ENCODE measurements around the gene AMN1. TPM values are rescaled to one million over a fixed set of nuclear protein-coding genes. Genes with fewer than 3 reads are reported as not detected.
"Not testable (repeated sequence)": the region's sequence is repeated elsewhere in the genome, so short reads cannot be mapped to it uniquely, and the experiment has no call there.

The AMN1 gene
- total RNA-seq, 1 donor from 2014 or later = 5.6 TPM

DNA sequence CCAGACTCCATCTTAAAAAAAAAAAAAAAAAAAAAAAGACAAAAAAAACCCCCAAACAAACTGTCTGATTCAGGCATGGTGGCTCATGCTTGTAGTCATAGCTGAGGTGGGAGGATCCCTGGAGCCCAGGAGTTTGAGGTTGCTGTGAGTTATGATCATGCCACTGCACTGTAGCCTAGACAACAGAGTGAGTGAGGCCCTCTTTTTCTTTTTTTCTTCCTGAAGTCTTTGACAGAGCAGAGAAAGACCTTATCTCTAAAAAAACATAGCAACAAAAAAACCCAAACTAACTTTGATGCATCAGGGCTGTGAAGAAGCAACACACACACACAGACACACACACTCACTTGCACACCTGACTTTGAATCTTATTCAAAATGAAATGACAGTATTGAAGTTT is 7.7 kb upstream of the AMN1 start:
- peaks cover 5% of the 10 kb centered on the region for H3K36me3 Mint-ChIP-seq (ENCODE audit: low read depth, unreplicated experiment)
- DNase-seq (ENCODE audit: low spot score) = no peak
- no peak overlapping the region for H3K27ac Mint-ChIP-seq (ENCODE audit: unreplicated experiment)
- H3K9me3 Mint-ChIP-seq (ENCODE audit: unreplicated experiment) = peaks cover 5% of the 10 kb centered on the region
- H3K4me3 Mint-ChIP-seq (ENCODE audit: unreplicated experiment) = no peak overlapping the region
- H3K27me3 Mint-ChIP-seq (ENCODE audit: unreplicated experiment) = peaks cover 3% of the 10 kb centered on the region
- H3K4me1 Mint-ChIP-seq (ENCODE audit: unreplicated experiment) = peaks cover 12% of the 10 kb centered on the region
- TF ChIP-seq, protein P1, sequence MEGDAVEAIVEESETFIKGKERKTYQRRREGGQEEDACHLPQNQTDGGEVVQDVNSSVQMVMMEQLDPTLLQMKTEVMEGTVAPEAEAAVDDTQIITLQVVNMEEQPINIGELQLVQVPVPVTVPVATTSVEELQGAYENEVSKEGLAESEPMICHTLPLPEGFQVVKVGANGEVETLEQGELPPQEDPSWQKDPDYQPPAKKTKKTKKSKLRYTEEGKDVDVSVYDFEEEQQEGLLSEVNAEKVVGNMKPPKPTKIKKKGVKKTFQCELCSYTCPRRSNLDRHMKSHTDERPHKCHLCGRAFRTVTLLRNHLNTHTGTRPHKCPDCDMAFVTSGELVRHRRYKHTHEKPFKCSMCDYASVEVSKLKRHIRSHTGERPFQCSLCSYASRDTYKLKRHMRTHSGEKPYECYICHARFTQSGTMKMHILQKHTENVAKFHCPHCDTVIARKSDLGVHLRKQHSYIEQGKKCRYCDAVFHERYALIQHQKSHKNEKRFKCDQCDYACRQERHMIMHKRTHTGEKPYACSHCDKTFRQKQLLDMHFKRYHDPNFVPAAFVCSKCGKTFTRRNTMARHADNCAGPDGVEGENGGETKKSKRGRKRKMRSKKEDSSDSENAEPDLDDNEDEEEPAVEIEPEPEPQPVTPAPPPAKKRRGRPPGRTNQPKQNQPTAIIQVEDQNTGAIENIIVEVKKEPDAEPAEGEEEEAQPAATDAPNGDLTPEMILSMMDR (IDR thresholded peaks at IDR 0.05; ENCODE audit: unreplicated experiment) = no peak

DNA sequence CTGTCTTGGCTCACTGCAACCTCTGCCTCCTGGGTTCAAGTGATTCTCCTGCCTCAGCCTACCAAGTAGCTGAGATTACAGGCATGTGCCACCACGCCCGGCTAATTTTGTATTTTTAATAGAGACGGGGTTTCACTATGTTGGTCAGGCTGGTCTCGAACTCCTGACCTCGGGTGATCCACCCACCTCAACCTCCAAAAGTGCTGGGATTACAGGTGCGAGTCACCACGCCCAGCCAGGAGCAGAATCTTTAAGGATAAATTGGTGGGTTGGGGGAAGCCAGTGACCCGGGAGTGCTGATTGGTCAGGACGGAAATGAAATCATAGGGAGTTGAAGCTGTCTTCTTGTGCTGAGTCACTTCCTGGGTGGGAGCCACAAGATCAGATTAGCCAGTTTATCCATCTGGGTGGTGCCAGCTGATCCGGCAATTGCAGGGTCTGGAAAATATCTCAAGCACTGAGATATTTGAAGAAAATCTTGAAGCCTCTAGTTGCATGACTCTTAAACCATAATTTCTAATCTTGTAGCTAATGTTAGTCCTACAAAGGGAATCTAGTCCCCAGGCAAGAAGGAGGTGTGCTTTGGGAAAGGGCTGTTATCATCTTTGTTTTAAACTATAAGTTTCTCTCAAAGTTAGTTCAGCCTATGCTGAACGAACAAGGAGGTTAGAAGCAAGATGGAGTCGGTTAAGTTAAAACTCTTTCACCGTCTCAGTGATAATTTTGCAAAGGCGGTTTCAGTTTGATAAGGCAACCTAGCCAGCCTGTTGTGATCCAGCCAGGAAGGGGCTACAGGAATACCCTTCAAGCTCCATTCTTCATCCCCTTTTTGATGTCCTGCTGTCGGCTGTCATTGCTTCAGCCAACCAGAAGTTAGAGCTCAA is 5.0 kb upstream of the AMN1 start:
- Mint-ChIP-seq H3K27ac (ENCODE audit: unreplicated experiment) (peak overlapping the region; percentile 84), H3K36me3 (ENCODE audit: low read depth, unreplicated experiment) (peaks cover 16% of the 10 kb centered on the region)
- not testable (repeated sequence) for DNase-seq (ENCODE audit: low spot score)

DNA sequence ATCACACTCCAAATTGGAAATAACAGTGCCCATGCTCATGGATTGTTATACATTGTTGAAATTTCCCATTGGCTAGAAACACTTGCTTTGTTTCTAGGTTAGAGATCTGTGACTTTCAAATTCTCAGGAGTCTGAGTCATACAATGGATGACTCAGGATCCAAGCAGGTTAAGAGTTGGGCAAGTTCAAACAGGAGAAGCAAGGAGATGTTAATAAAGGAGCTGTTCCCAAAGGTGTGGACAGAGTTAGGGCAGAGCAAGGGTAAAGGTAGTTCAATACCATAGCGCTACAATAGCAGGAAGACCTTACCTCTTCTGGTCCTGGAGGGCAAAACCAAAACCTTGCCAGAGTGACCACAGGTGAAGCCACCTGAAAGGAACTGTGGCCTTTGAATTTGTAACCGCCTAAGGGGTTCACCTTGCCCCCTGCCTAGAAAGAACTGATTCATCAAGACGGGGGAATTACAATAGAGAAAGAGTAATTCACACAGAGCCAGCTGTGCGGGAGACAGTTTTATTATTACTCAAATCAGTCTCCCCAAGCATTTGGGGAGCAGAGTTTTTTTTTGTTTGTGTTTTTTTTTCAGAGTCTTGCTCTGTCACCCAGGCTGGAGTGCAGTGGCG is 4.2 kb upstream of the AMN1 start:
- peaks cover 16% of the 10 kb centered on the region for H3K36me3 Mint-ChIP-seq (ENCODE audit: low read depth, unreplicated experiment)
- H3K4me1 Mint-ChIP-seq (ENCODE audit: unreplicated experiment) = peaks cover 26% of the 10 kb centered on the region
- H3K9me3 Mint-ChIP-seq (ENCODE audit: unreplicated experiment) = peaks cover 19% of the 10 kb centered on the region
- peaks cover 14% of the 10 kb centered on the region for H3K27me3 Mint-ChIP-seq (ENCODE audit: unreplicated experiment)
- H3K27ac Mint-ChIP-seq (ENCODE audit: unreplicated experiment) = peak overlapping the region; percentile 95
- TF ChIP-seq, protein P1 (IDR thresholded peaks at IDR 0.05; ENCODE audit: unreplicated experiment) = no peak
- no peak for DNase-seq (ENCODE audit: low spot score)
- H3K4me3 Mint-ChIP-seq (ENCODE audit: unreplicated experiment) = peak overlapping the region; percentile 11

More for the DNA sequence above, 5.0 kb upstream of the AMN1 start:
- Mint-ChIP-seq H3K9me3 (ENCODE audit: unreplicated experiment) (peaks cover 19% of the 10 kb centered on the region), H3K27me3 (ENCODE audit: unreplicated experiment) (peaks cover 14% of the 10 kb centered on the region), H3K4me1 (ENCODE audit: unreplicated experiment) (peaks cover 26% of the 10 kb centered on the region)
- not testable (repeated sequence) for H3K4me3 Mint-ChIP-seq (ENCODE audit: unreplicated experiment)

DNA sequence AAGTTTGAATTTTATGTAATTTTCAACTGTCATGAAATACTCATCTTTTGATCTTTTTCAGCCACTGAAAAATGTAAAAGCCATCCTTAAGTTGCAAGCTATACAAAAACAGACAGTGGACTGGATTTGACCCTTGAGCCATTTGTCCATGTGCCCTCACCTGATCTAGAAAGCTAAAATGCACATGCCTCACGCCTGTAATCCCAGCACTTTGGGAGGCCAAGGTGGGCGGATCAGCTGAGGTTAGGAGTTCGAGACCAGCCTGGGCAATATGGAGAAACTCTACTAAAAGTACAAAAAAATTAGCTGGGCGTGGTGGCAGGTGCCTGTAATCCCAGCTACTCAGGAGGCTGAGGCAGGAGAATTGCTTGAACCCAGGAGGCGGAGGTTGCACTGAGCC is 2.4 kb upstream of the AMN1 start:
- not testable (repeated sequence) for DNase-seq (ENCODE audit: low spot score); H3K4me3 Mint-ChIP-seq (ENCODE audit: unreplicated experiment)
- Mint-ChIP-seq H3K27ac (ENCODE audit: unreplicated experiment) (peak overlapping the region; percentile 98), H3K4me1 (ENCODE audit: unreplicated experiment) (peaks cover 29% of the 10 kb centered on the region), H3K36me3 (ENCODE audit: low read depth, unreplicated experiment) (peaks cover 20% of the 10 kb centered on the region), H3K9me3 (ENCODE audit: unreplicated experiment) (peaks cover 19% of the 10 kb centered on the region), H3K27me3 (ENCODE audit: unreplicated experiment) (peaks cover 14% of the 10 kb centered on the region)

DNA sequence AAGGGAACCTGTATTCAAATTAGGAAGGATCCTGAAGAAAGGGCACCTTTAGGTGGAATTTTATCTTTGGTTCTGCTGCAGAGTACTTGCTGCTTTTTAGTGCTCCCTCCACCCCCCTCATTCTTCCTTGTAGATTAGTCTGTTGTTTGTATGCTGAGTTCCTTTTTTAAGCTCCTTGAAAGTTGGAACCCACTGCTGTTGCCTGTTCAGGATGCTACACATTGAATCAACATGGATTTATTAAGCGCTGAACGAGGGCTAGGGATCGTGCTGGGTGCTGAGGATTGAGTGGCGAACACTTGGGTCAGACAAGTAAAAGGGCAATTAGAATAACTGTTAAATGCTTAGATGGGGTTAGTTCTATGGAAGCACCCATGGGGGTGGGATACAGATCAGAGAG is 884 bp upstream of the AMN1 start:
- TF ChIP-seq, protein P1 (IDR thresholded peaks at IDR 0.05; ENCODE audit: unreplicated experiment) = no peak
- Mint-ChIP-seq H3K4me3 (ENCODE audit: unreplicated experiment) (peak overlapping the region; percentile 92), H3K27ac (ENCODE audit: unreplicated experiment) (peak overlapping the region; percentile 96), H3K27me3 (ENCODE audit: unreplicated experiment) (peaks cover 14% of the 10 kb centered on the region), H3K9me3 (ENCODE audit: unreplicated experiment) (peaks cover 19% of the 10 kb centered on the region), H3K36me3 (ENCODE audit: low read depth, unreplicated experiment) (peaks cover 20% of the 10 kb centered on the region), H3K4me1 (ENCODE audit: unreplicated experiment) (peaks cover 30% of the 10 kb centered on the region)
- no peak for DNase-seq (ENCODE audit: low spot score)

Measured in endothelial cell (in vitro differentiated cells).